K562 (cell line): ENCODE measurements around the gene PRDM10.

Source experiments
- ARID3B ChIP-seq: fragments of 250-450 bp; sonication (Bioruptor Pico); IDR thresholded peaks from 2 replicates; pipeline ENCODE4 v1.4.0; 2020; ENCODE audit warnings: borderline replicate concordance
- BMI1 ChIP-seq: fragments of 150-350 bp; IDR thresholded peaks from 2 replicates; pipeline ENCODE4 v1.6.1; 2014; ENCODE audit warnings: low read length
- EZH2 ChIP-seq: IDR thresholded peaks from 2 replicates; pipeline ENCODE4 v1.6.1; 2012; ENCODE audit warnings: low read depth, mild to moderate bottlenecking, inconsistent platforms, low read length, borderline replicate concordance
- HINFP ChIP-seq: fragments of 450-650 bp; conservative IDR thresholded peaks from 2 replicates; pipeline ENCODE4 v1.6.1; 2016; ENCODE audit warnings: missing genetic modification characterization, low read depth, mild to moderate bottlenecking, control low read depth, missing compliant biosample characterization
- KAT7 ChIP-seq: sonication (generic); formaldehyde crosslinking; IDR thresholded peaks from 2 replicates; pipeline ENCODE4 v1.8.0; 2022; ENCODE audit warnings: missing genetic modification reagents, mild to moderate bottlenecking, borderline replicate concordance
- MXI1 ChIP-seq: IDR thresholded peaks from 2 replicates; pipeline ENCODE4 v1.6.1; 2011; ENCODE audit warnings: low read depth, mild to moderate bottlenecking, improper control_type of control experiment, low read length
- MYNN ChIP-seq, 2 experiments: sonication (generic); formaldehyde crosslinking in 1 of 2; IDR thresholded peaks; 2 replicates each; pipeline versions ENCODE4 v1.5.0 to v1.6.1; 2016 to 2020; ENCODE audit warnings: antibody characterized with exemption in 1 of 2, missing genetic modification reagents in 1 of 2
- POLR2AphosphoS5 ChIP-seq: IDR thresholded peaks from 2 replicates; pipeline ENCODE4 v1.6.1; 2011; ENCODE audit warnings: mild to moderate bottlenecking, low read depth, low read length, moderate library complexity; ENCODE audit not compliant: control insufficient read depth, insufficient read depth
- ZBTB33 ChIP-seq: sonication (generic); formaldehyde crosslinking; IDR thresholded peaks from 2 replicates; pipeline ENCODE4 v1.8.1; 2023; ENCODE audit warnings: mild to moderate bottlenecking, missing genetic modification reagents
- ZSCAN32 ChIP-seq: fragments of 450-650 bp; formaldehyde crosslinking; IDR thresholded peaks from 2 replicates; pipeline ENCODE4 v1.4.0; 2020; ENCODE audit warnings: mild to moderate bottlenecking, moderate library complexity

GRCh38 chr11:129972611-129973010, 30.0 kb downstream of the PRDM10 start:
- TF ChIP-seq ZBTB33 (CRISPR knock-in tag) (no peak), HINFP (no peak), MXI1 (no peak), KAT7 (CRISPR knock-in tag) (no peak), EZH2 (no peak), BMI1 (no peak), MYNN (IDR thresholded peaks at IDR 0.05) (no peak), MYNN (CRISPR knock-in tag; IDR thresholded peaks at IDR 0.05) (no peak), ARID3B (no peak), ZSCAN32 (CRISPR knock-in tag) (no peak), POLR2AphosphoS5 (no peak)
